ENCODE data around the gene P3H4.

- TF ChIP-seq TARDBP (IDR thresholded peaks at IDR 0.05) (no peak), SP1 (IDR thresholded peaks at IDR 0.05) (no peak), PKNOX1 (IDR thresholded peaks at IDR 0.05) (no peak), HDGF (IDR thresholded peaks at IDR 0.05; ENCODE audit: borderline replicate concordance) (no peak), BHLHE40 (IDR thresholded peaks at IDR 0.05; ENCODE audit: borderline replicate concordance) (no peak), LEF1 (IDR thresholded peaks at IDR 0.05; ENCODE audit: borderline replicate concordance) (no peak), FOXK2 (IDR thresholded peaks at IDR 0.05) (no peak), SUZ12 (IDR thresholded peaks at IDR 0.05) (no peak), ARNT (IDR thresholded peaks at IDR 0.05) (no peak), FOXM1 (IDR thresholded peaks at IDR 0.05; ENCODE audit: borderline replicate concordance) (no peak), CTBP1 (IDR thresholded peaks at IDR 0.05; ENCODE audit: borderline replicate concordance) (no peak), ZNF384 (IDR thresholded peaks at IDR 0.05) (no peak)
These were observed 11.0 kb downstream of the P3H4 start for GRCh38 chr17:41800601-41801373.

Data from HEK293T (cell line).